Astrocyte of the spinal cord (primary cell): Measurements from ENCODE around the gene RBMS1.

Source experiments
- DNase-seq: peaks from one replicate; pipeline ENCODE4 v3.0.0; 2011; ENCODE audit warnings: low read depth, low spot score
- H3K4me3 ChIP-seq: 2 replicates; pipeline ENCODE4 v1.5.1; 2011; ENCODE audit warnings: low read depth, mild to moderate bottlenecking, low read length, moderate library complexity
- CTCF ChIP-seq: IDR thresholded peaks from 2 replicates; pipeline ENCODE4 v1.5.1; 2012; ENCODE audit warnings: low read depth, mild to moderate bottlenecking, low read length, inconsistent platforms
- in situ Hi-C: cut with HindIII; loops from 2 replicates; pipeline ENCODE4 v1.10.0; 2017; ENCODE audit warnings: low sequenced_read_pairs

RBMS1 gene

GRCh38 chr2:160324161-160324800 lies 169.3 kb downstream of the RBMS1 start:
- in situ Hi-C loops = no loop called here
- TF ChIP-seq CTCF = peak; percentile 80
- H3K4me3 ChIP-seq = no peak overlapping the region
- peak; percentile 74 for DNase-seq

- DNase-seq = no peak
- TF ChIP-seq CTCF = no peak
- in situ Hi-C loops = no loop called here
- no peak overlapping the region for H3K4me3 ChIP-seq
Measured at GRCh38 chr2:160322320-160322719, 171.3 kb downstream of the RBMS1 start.

- in situ Hi-C loops = no loop called here
- no peak for TF ChIP-seq CTCF
- DNase-seq = no peak
- H3K4me3 ChIP-seq = no peak overlapping the region
Measured at GRCh38 chr2:160321006-160321405, 172.6 kb downstream of the RBMS1 start.

- no peak for TF ChIP-seq CTCF
- in situ Hi-C loops = no loop called here
- DNase-seq = no peak
- H3K4me3 ChIP-seq = no peak overlapping the region
Measured at GRCh38 chr2:160319700-160320099, 173.9 kb downstream of the RBMS1 start.

- no peak for DNase-seq
- in situ Hi-C loops = no loop called here
- no peak overlapping the region for H3K4me3 ChIP-seq
- TF ChIP-seq CTCF = no peak
Measured at GRCh38 chr2:160318218-160318617, 175.4 kb downstream of the RBMS1 start.

- TF ChIP-seq CTCF = no peak
- H3K4me3 ChIP-seq = no peak overlapping the region
- peak; percentile 66 for DNase-seq
- in situ Hi-C loops = no loop called here
Measured at GRCh38 chr2:160317181-160318099, 176.2 kb downstream of the RBMS1 start.
